GM18502 (cell line): ENCODE measurements around the gene ALDOB.
A peak's percentile ranks its signal among the peaks of the same experiment; 100 is the strongest.

Experiments
- ATAC-seq: cut with Tn5 transposase; IDR thresholded peaks from one replicate; pipeline ENCODE4 v1.9.1; 2021; ENCODE audit warnings: mild to moderate bottlenecking; ENCODE audit not compliant: unreplicated experiment, poor library complexity

Gene ALDOB

DNA sequence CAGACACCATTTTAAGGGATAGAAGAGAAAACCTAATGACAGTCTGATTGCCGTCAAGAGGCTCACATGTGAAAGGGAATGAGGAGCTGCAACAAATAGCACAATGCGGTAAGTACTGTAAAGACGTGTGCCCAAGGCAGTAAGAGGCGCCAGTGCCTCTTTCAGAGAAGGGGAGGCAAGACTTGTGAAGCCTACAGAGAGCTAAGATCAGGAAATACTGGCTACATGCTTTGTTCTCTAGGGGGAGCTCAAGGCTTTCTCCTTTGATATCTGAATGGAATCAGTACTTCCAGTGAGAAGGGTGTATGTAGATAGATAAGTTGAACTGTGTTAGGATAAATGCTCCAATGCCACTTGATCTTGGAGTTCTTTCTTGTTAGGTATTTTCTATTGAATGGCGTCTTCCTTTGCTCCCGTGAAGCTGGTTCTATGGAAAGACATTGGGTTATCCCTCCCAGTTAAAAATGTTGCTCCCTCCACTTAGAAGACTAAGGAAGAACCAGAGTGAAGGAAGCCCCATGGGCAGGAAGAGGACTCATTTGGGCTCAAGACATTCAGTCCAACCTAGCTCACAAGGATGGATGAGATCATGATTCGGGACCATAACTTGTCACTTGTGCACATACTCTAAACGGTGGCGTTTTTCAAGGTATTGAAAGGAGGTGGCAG, 23.5 kb upstream of the ALDOB start:
- ATAC-seq, result peak; percentile 94

DNA sequence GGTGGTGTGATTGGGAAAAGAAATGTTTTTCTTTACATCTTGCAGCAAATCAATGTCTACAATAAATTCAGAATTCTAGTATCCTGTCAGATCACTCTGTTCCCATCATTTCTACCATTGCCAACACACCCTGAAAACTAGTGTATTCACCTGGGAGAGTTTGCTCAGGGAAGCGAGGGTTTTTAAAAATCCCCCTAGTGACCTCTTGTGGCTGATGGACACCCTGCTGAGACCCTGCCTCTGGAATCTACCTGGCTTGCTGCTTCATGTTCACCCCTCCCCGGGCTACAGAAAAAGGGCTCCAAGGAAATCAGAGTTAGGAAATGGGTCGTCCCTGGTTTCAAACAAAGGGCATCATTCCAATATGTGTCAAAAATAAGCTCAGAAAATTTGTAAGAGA, 21.4 kb upstream of the ALDOB start:
- no peak for ATAC-seq

DNA sequence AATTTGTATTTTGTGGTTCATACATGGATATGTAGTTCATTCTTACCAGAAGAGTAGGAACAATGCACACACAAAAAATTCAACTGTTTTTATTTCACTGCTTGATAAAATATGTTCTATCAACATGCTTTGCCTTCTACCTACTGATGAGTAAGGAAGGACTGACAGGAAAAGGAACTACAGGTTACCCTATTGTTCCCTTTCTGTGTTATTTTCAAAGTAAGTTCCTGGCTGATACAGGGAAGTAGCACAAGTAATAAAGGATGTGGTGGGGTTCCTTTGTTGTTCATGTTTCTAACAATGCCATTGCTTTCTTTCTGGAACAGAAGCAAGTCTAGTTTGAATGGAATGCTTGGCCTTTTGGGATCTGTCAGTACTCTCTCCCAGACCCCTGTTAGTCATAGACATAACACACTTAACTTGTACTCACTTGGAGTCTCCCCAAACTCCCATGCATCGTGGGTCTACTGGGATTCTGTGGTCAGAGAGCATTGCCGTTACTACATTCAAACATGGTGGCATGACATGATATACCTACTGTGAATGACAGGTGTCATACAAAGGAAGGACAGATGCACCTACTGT, 20.2 kb upstream of the ALDOB start:
- no peak for ATAC-seq

DNA sequence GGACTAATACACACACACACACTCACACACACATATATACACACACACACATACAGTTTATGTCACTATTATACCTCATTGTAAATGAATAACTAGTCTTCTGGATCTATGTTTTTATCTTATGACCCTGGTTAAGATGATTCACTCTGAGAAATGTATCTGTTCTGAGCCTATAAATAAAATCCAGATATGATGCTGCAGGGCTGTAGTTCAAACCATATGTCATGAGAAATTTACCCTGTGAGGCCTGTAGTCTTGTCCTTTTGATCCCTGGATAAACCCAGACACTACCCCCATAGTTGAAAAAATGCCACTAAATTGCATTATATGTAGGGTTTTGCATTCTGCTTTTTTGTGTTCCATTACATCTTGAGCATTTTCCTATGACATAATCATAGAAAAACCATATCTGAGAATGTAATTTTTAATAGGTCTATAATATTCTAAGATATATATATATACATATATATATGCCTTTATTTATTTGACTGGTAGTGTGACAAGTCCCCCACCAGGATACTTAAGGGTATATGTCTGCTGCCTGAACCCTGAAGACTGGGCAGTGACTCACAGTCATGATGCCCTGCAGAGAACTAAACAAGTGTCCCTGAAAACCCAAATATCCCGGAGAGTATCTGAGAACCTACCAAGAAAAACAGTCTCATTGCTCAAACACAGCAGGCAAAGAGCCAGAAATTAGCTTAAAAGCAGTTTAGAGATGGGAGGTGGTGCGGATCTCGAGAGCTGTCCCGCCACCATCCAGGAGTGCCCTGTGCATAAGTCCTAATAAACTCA, 18.4 kb upstream of the ALDOB start:
- no peak for ATAC-seq

DNA sequence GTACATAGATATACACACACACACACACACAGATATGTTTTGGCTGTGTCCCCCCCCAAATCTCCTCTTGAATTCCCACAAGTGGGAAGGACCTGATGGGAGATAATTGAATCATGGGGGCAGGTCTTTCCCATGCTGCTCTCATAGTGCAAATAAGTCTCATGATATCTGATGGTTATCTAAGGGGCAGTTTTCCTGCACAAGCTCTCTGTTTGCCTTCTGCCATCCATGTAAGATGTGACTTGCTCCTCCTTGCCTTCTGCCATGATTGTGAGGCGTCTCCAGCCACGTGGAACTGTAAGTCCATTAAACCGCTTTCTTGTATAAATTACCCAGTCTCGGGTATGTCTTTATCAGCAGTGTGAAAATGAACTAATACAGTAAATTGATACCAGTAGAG, 15.9 kb upstream of the ALDOB start:
- ATAC-seq, result no peak

DNA sequence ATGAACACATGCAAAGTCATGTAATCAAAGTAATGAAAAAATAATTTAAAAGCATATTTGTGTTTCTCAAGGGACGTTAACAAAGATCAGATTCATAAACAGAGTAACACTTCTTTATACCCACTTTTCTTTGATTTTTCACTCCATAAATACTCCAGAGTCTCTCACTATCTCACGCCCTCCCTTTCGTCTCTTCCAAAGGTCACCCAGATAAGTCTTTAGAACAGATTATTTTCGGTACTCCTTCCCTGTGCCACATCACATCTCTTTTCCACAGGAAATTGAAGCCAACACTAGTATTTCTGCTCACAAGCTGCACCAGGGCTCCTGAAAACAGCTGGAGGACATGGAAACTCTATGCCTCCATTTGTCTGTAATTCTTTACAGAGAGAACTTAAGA, 15.4 kb upstream of the ALDOB start:
- no peak for ATAC-seq

DNA sequence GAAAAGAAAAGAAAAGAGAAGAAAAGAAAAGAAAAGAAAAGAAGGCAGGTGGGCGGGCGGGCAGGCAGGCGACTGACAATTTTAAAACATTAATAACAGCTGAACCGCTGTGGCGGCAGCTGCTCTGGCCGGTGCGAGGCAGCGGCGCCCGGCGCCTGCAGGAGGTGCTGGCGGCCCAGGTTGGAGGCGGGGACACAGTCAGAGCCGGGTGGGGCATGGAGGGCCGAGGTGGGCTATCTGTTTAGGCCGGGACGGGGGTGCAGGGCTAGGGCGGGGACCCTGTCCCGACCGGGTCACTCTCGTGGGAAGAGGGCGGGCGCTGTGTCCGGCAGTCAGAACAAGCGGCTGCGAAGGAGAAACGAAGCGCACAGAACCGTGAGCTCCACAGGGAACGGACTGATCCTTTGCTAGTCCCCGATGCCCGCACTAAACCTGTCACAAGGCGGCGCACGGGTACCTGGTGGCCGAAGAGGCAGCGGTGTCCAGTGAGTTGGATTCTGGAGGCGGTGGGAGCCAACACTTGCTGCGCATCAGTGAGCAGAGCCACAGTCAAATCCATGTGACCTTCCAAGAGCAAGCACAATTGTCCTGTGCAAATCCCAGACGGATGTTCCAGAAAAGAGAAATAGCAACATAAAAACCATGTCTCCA, 13.6 kb upstream of the ALDOB start:
- peak; percentile 99 for ATAC-seq

DNA sequence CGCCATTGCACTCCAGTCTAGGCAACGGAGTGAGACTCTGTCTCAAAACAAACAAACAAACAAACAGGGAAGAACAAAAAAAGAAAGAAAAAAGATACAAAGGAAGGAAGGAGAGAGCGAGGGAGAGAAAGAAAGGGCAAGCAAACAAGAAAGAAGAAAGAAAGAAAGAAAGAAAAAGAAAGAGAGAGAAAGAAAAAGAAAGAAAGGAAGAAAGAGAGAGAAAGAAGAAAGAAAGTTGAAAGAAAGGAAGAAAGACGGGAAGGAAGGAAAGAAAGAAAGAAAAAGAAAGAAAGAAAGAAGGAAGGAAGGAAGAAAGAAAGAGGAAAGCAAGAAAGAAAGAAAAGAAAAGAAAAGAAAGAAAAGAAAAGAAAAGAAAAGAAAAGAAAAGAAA, 13.1 kb upstream of the ALDOB start:
- ATAC-seq, result no peak

DNA sequence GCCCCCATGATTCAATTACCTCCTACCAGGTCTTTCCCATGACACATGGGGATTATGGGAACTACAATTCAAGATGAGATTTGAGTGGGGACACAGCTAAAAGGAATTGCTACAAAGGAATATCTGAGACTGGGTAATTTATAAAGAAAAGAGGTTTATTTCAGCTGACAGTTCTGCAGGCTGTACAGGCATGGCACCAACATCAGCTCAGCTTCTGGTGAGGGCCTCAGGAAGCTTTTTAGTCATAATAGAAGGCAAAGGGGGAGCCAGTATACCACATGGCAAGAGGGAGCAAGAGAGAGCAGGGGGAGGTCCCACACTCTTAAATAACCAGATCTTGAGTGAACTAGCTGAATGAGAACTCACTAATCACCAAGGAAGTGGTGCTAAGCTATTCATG, 11.2 kb upstream of the ALDOB start:
- no peak for ATAC-seq

DNA sequence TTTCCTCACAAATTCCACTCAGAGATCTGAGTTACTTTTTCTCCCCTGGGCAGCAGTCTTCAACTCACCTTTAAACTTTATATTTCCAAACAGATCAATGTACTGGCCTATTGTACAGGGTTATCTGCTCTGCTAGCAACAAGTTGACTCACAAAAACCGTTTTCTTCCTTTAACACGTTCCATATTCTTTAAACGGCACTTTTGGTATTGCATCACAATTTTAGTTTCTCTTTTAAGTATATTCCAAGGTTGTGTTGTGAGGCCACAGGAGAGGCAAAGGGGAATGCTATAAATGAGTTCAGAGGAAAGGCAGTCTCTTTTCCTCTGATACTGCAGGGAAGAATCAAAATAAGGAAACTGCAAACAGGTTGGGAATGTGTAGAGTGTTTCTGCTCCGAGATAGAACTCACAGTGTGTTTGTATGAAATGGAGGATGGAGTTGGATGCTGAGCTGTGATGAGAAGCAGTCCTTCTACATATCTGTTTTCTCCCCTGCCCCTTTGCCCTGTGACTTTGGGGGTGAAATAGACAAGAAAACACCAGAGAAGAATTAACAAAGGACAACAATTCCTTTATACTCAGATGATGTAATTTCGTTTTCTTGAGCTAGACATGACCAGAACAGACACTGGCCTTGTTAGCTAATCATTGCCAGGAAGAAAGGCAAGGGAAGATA, 9.9 kb upstream of the ALDOB start:
- no peak for ATAC-seq

DNA sequence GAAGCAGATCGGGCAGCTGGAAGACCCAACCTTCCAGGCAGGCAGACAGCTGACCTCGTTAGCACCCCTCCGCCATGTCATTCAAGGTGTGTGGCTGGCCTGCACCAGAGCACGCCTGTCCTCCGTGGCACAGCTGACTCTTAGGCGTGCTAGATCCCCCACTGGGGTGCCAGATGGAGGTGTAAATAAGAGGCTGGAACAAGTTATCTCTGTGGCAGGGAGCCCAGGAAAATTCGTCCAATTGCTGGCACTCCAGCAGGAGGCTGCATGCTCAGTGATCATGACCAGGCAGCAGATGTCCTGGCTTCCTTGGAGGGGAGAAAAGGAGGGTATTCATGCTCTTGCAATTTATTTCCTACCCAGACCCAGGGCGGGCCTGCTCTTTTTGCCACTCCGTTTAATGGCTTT, 7.8 kb upstream of the ALDOB start:
- no peak for ATAC-seq

DNA sequence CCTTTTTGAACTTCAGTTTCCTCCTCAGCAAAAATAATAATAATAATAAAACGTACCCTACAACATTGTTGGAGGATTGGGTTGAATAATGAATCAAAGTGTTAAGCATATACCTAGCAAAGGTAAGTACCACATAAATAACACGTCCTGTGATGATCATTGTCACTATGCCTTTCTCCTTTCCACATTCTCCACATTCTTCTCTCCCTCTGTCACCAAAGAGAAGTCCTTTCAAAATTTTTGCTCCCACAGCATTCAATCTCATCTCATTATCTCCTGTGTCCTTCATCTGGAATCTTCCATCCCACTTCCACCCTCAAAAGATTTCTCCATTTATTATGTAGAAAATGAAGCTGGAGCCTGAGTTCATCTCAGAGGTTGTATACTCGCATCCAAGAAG, 7.2 kb upstream of the ALDOB start:
- no peak for ATAC-seq

DNA sequence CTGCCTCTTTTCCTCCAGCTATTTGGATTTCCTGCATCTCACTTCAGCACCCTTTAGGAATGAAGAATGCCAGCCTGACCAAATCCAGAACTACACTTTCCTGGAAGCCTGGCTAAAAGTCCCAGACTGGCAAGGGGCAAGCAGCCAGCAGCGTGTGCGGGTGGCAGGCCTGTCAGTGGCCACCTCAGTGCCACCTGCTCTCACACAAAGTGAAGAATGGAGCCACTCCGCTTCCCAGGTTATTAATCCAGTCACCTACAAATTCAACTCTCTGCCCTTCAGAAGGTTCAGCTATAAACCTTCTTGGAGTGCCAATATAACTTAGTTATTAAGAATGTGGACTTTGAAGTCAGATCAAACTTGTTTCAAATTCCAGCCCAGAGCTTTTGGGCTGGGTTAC, 6.7 kb upstream of the ALDOB start:
- ATAC-seq, result no peak

DNA sequence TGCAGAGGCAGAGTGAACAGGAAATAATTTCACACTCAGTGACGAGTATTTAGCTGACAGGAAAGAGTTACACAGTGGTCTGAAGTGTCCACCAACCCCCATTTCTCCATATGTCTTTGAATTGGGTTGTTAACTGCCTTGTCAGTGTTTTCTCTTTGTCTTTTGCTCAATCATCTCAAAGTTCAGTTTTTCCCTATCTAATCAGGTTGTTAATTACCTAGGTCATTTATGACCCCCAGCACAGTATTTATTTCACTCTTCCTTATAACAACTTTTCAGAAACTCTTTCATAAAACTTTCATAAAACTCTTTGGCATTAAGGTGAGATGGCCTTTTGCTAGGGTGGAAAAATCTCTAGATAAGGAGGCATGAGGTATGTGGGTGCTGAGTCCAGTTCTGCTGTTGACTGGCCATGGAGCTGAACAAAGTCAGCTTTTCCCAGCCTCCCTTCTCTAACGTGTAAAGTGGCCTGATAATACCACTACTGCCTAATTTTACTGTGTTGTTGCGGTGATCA, 5.2 kb upstream of the ALDOB start:
- ATAC-seq, result no peak

DNA sequence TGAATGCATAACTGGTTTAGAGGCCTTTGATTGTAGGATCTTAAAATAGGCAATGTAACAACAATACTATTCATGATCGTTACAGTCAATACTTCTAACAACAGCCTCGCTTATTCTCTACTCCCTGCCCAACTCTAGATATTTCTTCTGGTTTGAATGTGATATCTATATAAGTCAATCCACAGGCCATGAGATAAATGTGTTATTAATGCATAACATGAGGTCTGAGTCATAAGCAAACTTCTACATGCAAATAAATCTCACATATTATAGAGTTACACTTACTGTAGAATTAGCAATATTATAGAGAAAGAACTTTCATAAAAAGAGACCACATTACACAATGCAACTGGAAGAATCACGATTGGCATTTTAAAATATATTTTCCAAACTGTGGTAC, 2.9 kb upstream of the ALDOB start:
- peak; percentile 46 for ATAC-seq

DNA sequence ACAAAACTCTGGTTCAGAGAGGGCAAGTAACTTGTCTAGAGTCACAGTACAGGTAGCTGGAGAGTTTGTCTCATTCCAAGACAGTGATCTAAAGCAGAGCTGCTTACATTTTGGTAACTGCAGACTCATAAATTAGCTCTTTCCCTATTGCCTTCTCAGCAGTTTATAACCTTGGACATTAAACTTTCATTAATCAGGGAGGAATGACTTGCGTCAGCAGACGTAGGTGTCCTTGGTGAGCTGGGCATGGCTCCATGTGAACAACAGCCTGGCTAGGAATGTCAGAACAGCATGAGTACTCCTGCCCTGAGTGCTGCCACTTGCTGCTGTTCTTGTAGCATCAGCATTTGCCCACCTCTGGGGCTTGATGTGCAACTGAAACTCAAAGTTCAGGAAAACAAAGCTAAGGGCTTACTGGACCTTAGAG, 2.2 kb upstream of the ALDOB start:
- no peak for ATAC-seq

DNA sequence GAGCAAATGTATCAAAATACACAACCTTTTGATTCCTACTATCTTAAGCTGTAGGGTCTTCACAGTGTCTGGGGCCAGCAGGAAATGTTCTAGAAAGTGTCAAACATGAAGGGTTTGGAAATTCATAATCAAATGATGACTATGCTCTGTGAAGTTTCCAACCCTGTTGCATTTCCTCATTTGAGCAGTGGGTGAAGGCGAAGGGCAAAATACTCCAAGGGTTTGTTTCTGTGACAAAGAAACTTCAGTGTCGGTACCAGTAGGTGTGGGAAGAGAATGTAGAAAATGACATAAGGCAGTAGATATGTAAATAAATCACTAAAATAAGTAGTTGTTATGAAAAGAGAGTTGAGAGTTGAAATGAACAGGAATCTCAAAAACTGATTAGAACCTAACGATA, 576 bp downstream of the ALDOB start:
- ATAC-seq, result no peak

DNA sequence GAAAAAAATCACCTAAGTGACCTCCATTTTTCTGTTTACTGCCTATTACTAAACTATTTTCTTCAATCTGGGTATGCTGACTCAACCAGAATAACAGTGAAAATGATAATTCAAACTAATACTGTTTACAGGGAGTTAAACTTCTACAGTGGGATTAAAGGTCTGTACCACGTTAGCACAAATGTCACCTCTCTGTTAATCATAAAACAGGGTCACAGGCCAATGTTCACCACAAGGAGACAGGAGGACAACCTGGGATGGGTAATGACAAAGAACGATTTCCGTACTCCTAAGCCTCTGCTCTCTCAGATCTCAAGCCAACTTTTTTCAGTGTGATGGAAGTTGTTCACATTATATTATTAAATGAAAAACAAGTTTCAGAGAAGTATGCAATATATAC, 2.3 kb downstream of the ALDOB start:
- no peak for ATAC-seq

DNA sequence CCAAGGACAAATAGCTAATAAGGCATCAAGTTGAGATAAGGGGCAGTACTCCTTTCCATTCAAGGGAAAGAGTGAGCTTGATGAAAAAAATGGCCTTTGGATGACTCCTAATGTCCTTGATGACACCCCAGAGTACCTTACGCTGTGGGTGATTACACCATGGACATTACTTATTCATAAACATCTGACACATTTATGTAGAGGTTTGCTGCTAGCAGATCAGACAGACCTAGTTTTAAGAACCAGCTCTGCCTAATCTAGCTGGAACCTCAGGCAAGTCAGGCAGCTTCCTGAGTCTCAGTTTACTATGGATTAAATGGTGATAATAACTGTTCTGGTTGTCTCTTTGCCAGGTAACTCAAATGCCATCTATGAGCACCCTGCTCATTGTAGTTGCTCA, 2.8 kb downstream of the ALDOB start:
- no peak for ATAC-seq

DNA sequence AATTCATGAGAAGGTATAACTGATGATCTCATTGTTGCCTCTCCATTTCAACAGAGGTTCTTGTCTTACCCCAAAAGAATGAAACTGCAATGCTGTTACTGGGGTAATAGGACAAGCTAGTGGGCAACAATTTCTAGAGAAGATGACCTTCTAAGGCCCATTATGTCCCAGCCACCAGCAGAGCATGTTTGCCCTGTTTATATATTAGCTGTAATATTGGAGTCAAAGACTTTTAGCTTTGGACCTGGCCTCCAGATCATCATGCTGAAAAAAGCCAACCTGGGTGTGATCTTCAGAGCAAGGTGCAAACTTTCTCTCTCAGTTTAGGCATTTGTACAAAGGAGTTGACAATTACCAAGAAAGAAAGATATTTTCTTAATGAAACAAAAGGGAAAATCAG, 3.4 kb downstream of the ALDOB start:
- ATAC-seq, result no peak

DNA sequence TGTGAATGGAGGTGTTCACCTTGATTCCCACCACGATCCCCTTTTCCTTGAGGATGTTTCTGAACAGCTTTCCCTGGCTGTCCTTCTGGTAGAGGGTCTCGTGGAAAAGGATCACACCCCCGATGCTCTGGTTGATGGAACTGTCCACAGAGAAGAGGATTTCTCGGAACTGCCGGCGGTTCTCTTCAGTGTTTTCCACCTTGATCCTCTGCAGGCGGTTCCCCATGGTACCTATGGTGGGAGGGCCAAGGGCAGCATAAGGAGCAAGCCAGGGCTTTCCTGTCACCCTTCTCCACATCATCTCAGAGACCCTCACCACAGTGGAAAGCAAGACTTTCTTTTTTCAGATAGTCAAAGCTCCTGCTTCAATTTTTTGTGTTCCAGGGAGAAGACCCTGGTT, 5.8 kb downstream of the ALDOB start:
- ATAC-seq, result no peak
